OCI-LY3 (cell line): ENCODE measurements around the gene SRPK3.

Source experiments
- H2AFZ ChIP-seq: fragments of 200-600, 300-600 bp; shearing (Covaris generic); 2 replicates; pipeline ENCODE4 v1.6.0; 2014; ENCODE audit warnings: antibody characterized with exemption, low read depth, low read length
- H3K27ac ChIP-seq: fragments of 200-600, 300-600 bp; sonication (generic); 2 replicates; pipeline ENCODE4 v1.5.1; 2014; ENCODE audit warnings: mild to moderate bottlenecking, low read length, moderate library complexity, mixed read lengths
- H3K27me3 ChIP-seq: fragments of 200-600, 300-600 bp; sonication (generic); 2 replicates; pipeline ENCODE4 v1.6.1; 2014; ENCODE audit warnings: low read depth, low read length, mixed read lengths
- H3K36me3 ChIP-seq: fragments of 200-600, 300-600 bp; sonication (generic); replicated peaks from 2 replicates; pipeline ENCODE3; 2014; ENCODE audit warnings: low read depth, low read length, mixed read lengths
- H3K4me1 ChIP-seq: fragments of 300-600, 200-600 bp; sonication (generic); 2 replicates; pipeline ENCODE4 v1.6.1; 2014; ENCODE audit warnings: low read length, mixed read lengths
- H3K4me2 ChIP-seq: fragments of 200-600, 300-600 bp; sonication (generic); 2 replicates; pipeline ENCODE4 v1.6.1; 2014; ENCODE audit warnings: low read length, mixed read lengths
- H3K4me3 ChIP-seq: fragments of 300-600, 200-600 bp; sonication (generic); 2 replicates; pipeline ENCODE4 v1.5.1; 2014; ENCODE audit warnings: antibody characterized with exemption, mild to moderate bottlenecking, low read length, moderate library complexity
- H3K79me2 ChIP-seq: fragments of 300-600, 200-600 bp; shearing (Covaris generic); 2 replicates; pipeline ENCODE4 v1.6.1; 2014; ENCODE audit warnings: mild to moderate bottlenecking, low read length, mixed read lengths
- H3K9ac ChIP-seq: fragments of 300-600, 200-600 bp; shearing (Covaris generic); 2 replicates; pipeline ENCODE4 v1.6.0; 2014; ENCODE audit warnings: mild to moderate bottlenecking, low read length, moderate library complexity
- H3K9me3 ChIP-seq: fragments of 200-600, 300-600 bp; shearing (Covaris generic); 2 replicates; pipeline ENCODE4 v1.6.1; 2014; ENCODE audit warnings: low read length, mixed read lengths; ENCODE audit not compliant: insufficient read depth
- H4K20me1 ChIP-seq: fragments of 200-600, 300-600 bp; sonication (generic); 2 replicates; pipeline ENCODE4 v1.6.1; 2016; ENCODE audit warnings: low read length, mixed read lengths; ENCODE audit not compliant: insufficient read depth
- CTCF ChIP-seq: fragments of 200-600, 300-600 bp; sonication (generic); IDR thresholded peaks from 2 replicates; pipeline ENCODE4 v1.5.1; 2014; ENCODE audit warnings: antibody characterized with exemption, low read length, low read depth
- EZH2phosphoT487 ChIP-seq: fragments of 200-600 bp; shearing (Covaris generic); IDR thresholded peaks from 2 replicates; pipeline ENCODE4 v1.6.1; 2018; ENCODE audit warnings: antibody characterized with exemption, mixed run types, low read depth

The SRPK3 gene

GRCh38 chrX:153767674-153768055 is 13.2 kb upstream of the SRPK3 start:
- H3K9me3 ChIP-seq: no peaks in the 10 kb centered on the region
- H3K9ac ChIP-seq: no peak overlapping the region
- H3K4me3 ChIP-seq: no peak overlapping the region
- no peak overlapping the region for H3K4me2 ChIP-seq
- peaks cover 13% of the 10 kb centered on the region; the same call in 1 of the 2 replicates for H3K4me1 ChIP-seq
- H3K79me2 ChIP-seq: no peaks in the 10 kb centered on the region
- no peaks in the 10 kb centered on the region for H4K20me1 ChIP-seq
- no peak overlapping the region for H2AFZ ChIP-seq
- TF ChIP-seq CTCF (no peak), EZH2phosphoT487 (no peak)
- H3K27ac ChIP-seq: no peak overlapping the region
- H3K36me3 ChIP-seq: no peaks in the 10 kb centered on the region
- no peaks in the 10 kb centered on the region for H3K27me3 ChIP-seq

- H3K4me3 ChIP-seq: no peak overlapping the region
These were observed 12.3 kb upstream of the SRPK3 start for GRCh38 chrX:153768311-153769157.

GRCh38 chrX:153769158-153769864 is 11.5 kb upstream of the SRPK3 start:
- peaks cover 10% of the 10 kb centered on the region; the same call in 1 of the 2 replicates for H3K4me1 ChIP-seq

More at GRCh38 chrX:153768311-153769157, 12.3 kb upstream of the SRPK3 start:
- Histone ChIP-seq H3K4me2 (no peak overlapping the region), H3K27me3 (no peaks in the 10 kb centered on the region), H3K4me1 (peaks cover 13% of the 10 kb centered on the region; the same call in 1 of the 2 replicates), H3K9me3 (no peaks in the 10 kb centered on the region), H3K36me3 (no peaks in the 10 kb centered on the region), H2AFZ (no peak overlapping the region), H4K20me1 (no peaks in the 10 kb centered on the region), H3K9ac (no peak overlapping the region), H3K27ac (no peak overlapping the region), H3K79me2 (no peaks in the 10 kb centered on the region)
- TF ChIP-seq CTCF (peak; percentile 38), EZH2phosphoT487 (no peak)

More at GRCh38 chrX:153769158-153769864, 11.5 kb upstream of the SRPK3 start:
- H3K27ac ChIP-seq: no peak overlapping the region
- H3K79me2 ChIP-seq: no peaks in the 10 kb centered on the region
- no peak overlapping the region for H3K4me2 ChIP-seq
- no peak overlapping the region for H3K4me3 ChIP-seq
- no peak overlapping the region for H2AFZ ChIP-seq
- H3K27me3 ChIP-seq: no peaks in the 10 kb centered on the region
- H3K9ac ChIP-seq: no peak overlapping the region
- H3K9me3 ChIP-seq: no peaks in the 10 kb centered on the region
- TF ChIP-seq CTCF: no peak
- TF ChIP-seq EZH2phosphoT487: no peak
- no peaks in the 10 kb centered on the region for H3K36me3 ChIP-seq
- no peaks in the 10 kb centered on the region for H4K20me1 ChIP-seq
